A549 (cell line): Measurements from ENCODE around the gene PDZD2. TPM values are rescaled to one million over a fixed set of nuclear protein-coding genes. Genes with fewer than 3 reads are reported as not detected.

Experiments used
- ATAC-seq, 2 experiments: fragments of 200-7000 bp in 1 of 2; fragments of >200 bp in 1 of 2; cut with Nextera tagmentation in 1 of 2; cut with Tn5 transposase in 1 of 2; 3 replicates each; pipeline versions ENCODE4 v1.8.0 to v1.9.1; 2018 to 2020; ENCODE audit warnings: mild to moderate bottlenecking in 1 of 2, moderate library complexity in 1 of 2
- CTCF ChIA-PET: fragments of 300-600 bp; sonication (Branson Sonifier 250); formaldehyde crosslinking; extraction: SDS; loops from one replicate; lab custom pipeline; 2021; ENCODE audit warnings: antibody characterized with exemption, inconsistent platforms; lab: Yijun Ruan, JAX
- POLR2A ChIA-PET: fragments of 350-600 bp; formaldehyde crosslinking; extraction: SDS; loops from one replicate; lab custom pipeline; 2021; ENCODE audit warnings: antibody characterized with exemption, inconsistent platforms; lab: Yijun Ruan, JAX
- DNase-seq, 2 experiments: peaks; one replicate each; pipeline versions ENCODE4 v3.0.0 to v3.0.0-alpha.2; 2011 to 2016; ENCODE audit warnings: low read depth in 1 of 2, low spot score in 1 of 2
- FAIRE-seq: peaks from 2 replicates; lab custom pipeline; 2011; peaks lifted over from hg19 to GRCh38; lab: Jason Lieb, UNC
- H3K27ac ChIP-seq, 2 experiments: fragments of >200 bp; sonication (Bioruptor Twin); formaldehyde crosslinking; 3 replicates each; pipeline ENCODE4 v1.5.1; 2016 to 2017
- H3K4me1 ChIP-seq: fragments of >200 bp; sonication (Bioruptor Twin); formaldehyde crosslinking; 3 replicates; pipeline ENCODE4 v1.6.1; 2016
- H3K4me2 ChIP-seq: fragments of >200 bp; sonication (Bioruptor Twin); formaldehyde crosslinking; 3 replicates; pipeline ENCODE4 v1.6.1; 2016
- H3K4me3 ChIP-seq: fragments of >200 bp; sonication (Bioruptor Twin); formaldehyde crosslinking; 3 replicates; pipeline ENCODE4 v1.5.1; 2016
- H3K9me3 ChIP-seq: fragments of >200 bp; sonication (Bioruptor Twin); formaldehyde crosslinking; 3 replicates; pipeline ENCODE4 v1.6.1; 2016
- ATOH8 ChIP-seq: fragments of 250-450 bp; sonication (Bioruptor Pico); IDR thresholded peaks from 2 replicates; pipeline ENCODE4 v1.5.0; 2020; ENCODE audit warnings: low read depth, mild to moderate bottlenecking, moderate library complexity
- BCL3 ChIP-seq: fragments of >200 bp; sonication (Bioruptor Twin); formaldehyde crosslinking; IDR thresholded peaks from 3 replicates; pipeline ENCODE4 v1.6.1; 2016
- BHLHE40 ChIP-seq: IDR thresholded peaks from 2 replicates; pipeline ENCODE4 v1.6.1; 2012; ENCODE audit warnings: low read depth, low read length, inconsistent platforms
- CBX2 ChIP-seq: fragments of 200-600 bp; sonication (generic); IDR thresholded peaks from 2 replicates; pipeline ENCODE4 v1.6.1; 2016; ENCODE audit warnings: low read depth, mild to moderate bottlenecking, borderline replicate concordance
- CEBPB ChIP-seq, 2 experiments: fragments of >200 bp in 1 of 2; sonication (Bioruptor Twin) in 1 of 2; formaldehyde crosslinking in 1 of 2; IDR thresholded peaks; 2 replicates each; pipeline ENCODE4 v1.6.1; 2012 to 2016
- CHD4 ChIP-seq: fragments of 200-600 bp; sonication (generic); IDR thresholded peaks from 2 replicates; pipeline ENCODE4 v1.6.1; 2016; ENCODE audit warnings: antibody characterized with exemption, mild to moderate bottlenecking, borderline replicate concordance
- CTCF ChIP-seq: fragments of >200 bp; sonication (Bioruptor Twin); formaldehyde crosslinking; IDR thresholded peaks from 3 replicates; pipeline ENCODE4 v1.5.1; 2016
- E2F6 ChIP-seq: IDR thresholded peaks from 2 replicates; pipeline ENCODE4 v1.6.1; 2012; ENCODE audit warnings: low read depth, borderline replicate concordance
- ELK1 ChIP-seq: fragments of 150-350 bp; IDR thresholded peaks from 2 replicates; pipeline ENCODE4 v1.6.1; 2014; ENCODE audit warnings: low read depth, mild to moderate bottlenecking, low read length
- HMGXB4 ChIP-seq: fragments of 250-450 bp; sonication (Bioruptor Pico); IDR thresholded peaks from 2 replicates; pipeline ENCODE4 v1.5.0; 2021; ENCODE audit warnings: mild to moderate bottlenecking, moderate library complexity, borderline replicate concordance
- HOXA7 ChIP-seq: fragments of 250-450 bp; sonication (Bioruptor Pico); IDR thresholded peaks from 2 replicates; pipeline ENCODE4 v1.5.0; 2020; ENCODE audit warnings: mild to moderate bottlenecking, moderate library complexity
- JUN ChIP-seq, 2 experiments: fragments of >200 bp; sonication (Bioruptor Twin); formaldehyde crosslinking; IDR thresholded peaks; 2 replicates in 1 of 2; 3 replicates in 1 of 2; pipeline ENCODE4 v1.6.1; 2016 to 2017
- MAFK ChIP-seq: fragments of 450-650 bp; IDR thresholded peaks from 2 replicates; pipeline ENCODE4 v1.6.1; 2014; ENCODE audit not compliant: partially characterized antibody
- RNF2 ChIP-seq: fragments of 200-600 bp; sonication (generic); IDR thresholded peaks from 2 replicates; pipeline ENCODE4 v1.6.1; 2016; ENCODE audit warnings: low read depth, mild to moderate bottlenecking, antibody characterized with exemption, moderate library complexity, borderline replicate concordance
- TFCP2L1 ChIP-seq: fragments of 250-450 bp; sonication (Bioruptor Pico); IDR thresholded peaks from 2 replicates; pipeline ENCODE4 v1.5.0; 2021; ENCODE audit warnings: mild to moderate bottlenecking
- ZC3H11A ChIP-seq: fragments of 450-650 bp; IDR thresholded peaks from 2 replicates; pipeline ENCODE4 v1.6.1; 2014; ENCODE audit warnings: antibody characterized with exemption, mild to moderate bottlenecking
- ZFP36 ChIP-seq: fragments of 450-650 bp; IDR thresholded peaks from 2 replicates; pipeline ENCODE4 v1.6.1; 2014; ENCODE audit warnings: borderline replicate concordance; ENCODE audit not compliant: partially characterized antibody
- ZSCAN20 ChIP-seq: fragments of 250-450 bp; sonication (Bioruptor Pico); IDR thresholded peaks from 2 replicates; pipeline ENCODE4 v1.8.0; 2022; ENCODE audit warnings: mild to moderate bottlenecking, moderate library complexity
- WGBS: methylation state at CpG from one replicate; pipeline ENCODE4 v1.1.6; 2017; ENCODE audit errors: missing lambda C conversion rate; 5-methylcytosine and 5-hydroxymethylcytosine counted together
- polyA plus RNA-seq, 4 experiments: library from polyadenylated mRNA; depleted of rRNA in 3 of 4; stranded (reverse); fragments of >200 nt; fragmentation: RNase III in 1 of 4; extraction: RNeasy Plus Mini Kit Qiagen cat#74134 plus additional on column Dnase treatment in 1 of 4; gene quantifications; 2 replicates in 3 of 4; 3 replicates in 1 of 4; pipeline ENCODE4 v1.2.3, GENCODE V29; 2011 to 2017

Gene PDZD2
- polyA plus RNA-seq, 2 of the 4 experiments (the other 2 are of a cell fraction), result 0.06 to 0.09 TPM

- 12% methylated on average over 3 of the region's 3 CpGs for WGBS
- H3K4me3 ChIP-seq, result no peak overlapping the region
Observed at GRCh38 chr5:31990701-31991110, 351.8 kb downstream of the PDZD2 start.

GRCh38 chr5:31992377-31992776 lies 353.4 kb downstream of the PDZD2 start:
- Histone ChIP-seq H3K4me2 (no peak overlapping the region), H3K4me3 (no peak overlapping the region), H3K9me3 (peaks cover 6% of the 10 kb centered on the region; the same call in 1 of the 3 replicates), H3K27ac (peak overlapping the region in 1 of 2 experiments; percentile 65; a peak in 2 of 6 replicates), H3K4me1 (peaks cover 46% of the 10 kb centered on the region)
- ChIA-PET CTCF (interaction anchor here (0.7 kb wide), 1 partner anchor 21 kb away, joined by 4 read pairs; no protein-coding TSS in a partner anchor), POLR2A (no interaction called here)
- 86% methylated on average over 2 of the region's 2 CpGs for WGBS
- FAIRE-seq, result no peak
- TF ChIP-seq ZC3H11A, result no peak
- TF ChIP-seq CHD4, result no peak
- no peak for TF ChIP-seq E2F6
- TF ChIP-seq ATOH8 (CRISPR knock-in tag), result no peak
- TF ChIP-seq HOXA7, result no peak
- TF ChIP-seq RNF2, result no peak
- no peak for TF ChIP-seq CBX2
- TF ChIP-seq ZSCAN20 (CRISPR knock-in tag), result no peak
- no peak for TF ChIP-seq JUN (IDR thresholded peaks at IDR 0.05)
- DNase-seq, result no peak
- ATAC-seq, result no peak

More at GRCh38 chr5:31990701-31991110, 351.8 kb downstream of the PDZD2 start:
- Histone ChIP-seq H3K4me1 (peaks cover 46% of the 10 kb centered on the region), H3K27ac (peak overlapping the region; percentile 44 to 65; a peak in 3 of 6 replicates), H3K4me2 (peak overlapping the region; percentile 44; the same call in 2 of the 3 replicates), H3K9me3 (peaks cover 10% of the 10 kb centered on the region; the same call in 1 of the 3 replicates)
- peak; percentile 25 to 27 for DNase-seq
- no peak for FAIRE-seq
- ATAC-seq, result peak; percentile 55 to 59; a peak in 4 of 6 replicates
- ChIA-PET POLR2A (no interaction called here), CTCF (interaction anchor here (1.3 to 1.5 kb wide), 2 partner anchors 9 to 70 kb away, joined by 3 to 4 read pairs; no protein-coding TSS in a partner anchor)
- no peak for TF ChIP-seq MAFK
- no peak for TF ChIP-seq ZSCAN20 (CRISPR knock-in tag)
- TF ChIP-seq BCL3, result no peak
- no peak for TF ChIP-seq ZFP36
- TF ChIP-seq ELK1, result no peak
- TF ChIP-seq, all 56 proteins: peak for 0

- CTCF ChIA-PET, result interaction anchor here (0.5 to 0.7 kb wide), 3 partner anchors 13 to 175 kb away, joined by 3 read pairs; no protein-coding TSS in a partner anchor
- no peaks in the 10 kb centered on the region for H3K9me3 ChIP-seq
- POLR2A ChIA-PET, result no interaction called here
- FAIRE-seq (no peak), ATAC-seq (no peak), DNase-seq (no peak)
- peak overlapping the region; percentile 20; the same call in 1 of the 3 replicates for H3K4me2 ChIP-seq
- TF ChIP-seq CEBPB (IDR thresholded peaks at IDR 0.05), result 0 out of 4 replicates have a peak, but pooled peaks of 1 of the 2 experiments have one; percentile 5
- TF ChIP-seq CTCF, result no peak
- no peak for TF ChIP-seq TFCP2L1 (CRISPR knock-in tag)
- TF ChIP-seq HMGXB4 (CRISPR knock-in tag), result no peak
- TF ChIP-seq BHLHE40, result no peak
- WGBS, result 64% methylated on average over 6 of the region's 6 CpGs
- peaks cover 39% of the 10 kb centered on the region for H3K4me1 ChIP-seq
- H3K27ac ChIP-seq, result peak overlapping the region; percentile 46 to 65; a peak in 3 of 6 replicates
- no peak overlapping the region for H3K4me3 ChIP-seq
Observed at GRCh38 chr5:31993165-31993961, 354.4 kb downstream of the PDZD2 start.
